ENCODE measurements around the gene LGALS9C.
"Not testable (repeated sequence)": the region's sequence is repeated elsewhere in the genome, so short reads cannot be mapped to it uniquely, and the experiment has no call there.

LGALS9C gene

DNA sequence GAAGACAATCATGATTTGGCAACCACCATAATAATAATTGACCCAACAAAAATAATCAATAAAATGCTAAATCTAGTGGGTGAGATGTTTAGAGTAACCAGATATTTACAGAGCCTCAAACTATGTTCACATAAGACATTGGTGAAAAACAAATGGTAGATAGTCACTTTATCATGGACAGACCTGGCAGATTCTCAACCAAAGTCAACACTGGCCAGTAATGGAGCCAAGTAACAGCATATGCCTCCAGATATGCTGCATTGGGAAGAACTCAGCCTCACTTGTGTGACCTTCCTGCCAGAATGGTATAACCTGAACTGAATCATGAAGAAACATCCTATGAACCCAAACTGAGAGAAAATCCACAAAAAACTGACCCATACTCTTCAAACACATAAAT is 53.8 kb downstream of the LGALS9C start:
- DNase-seq (ENCODE audit: low read depth), result not testable (repeated sequence)

- DNase-seq (ENCODE audit: low read depth), result not testable (repeated sequence)
Measured at GRCh38 chr17:18542234-18542633, 65.6 kb downstream of the LGALS9C start.

DNA sequence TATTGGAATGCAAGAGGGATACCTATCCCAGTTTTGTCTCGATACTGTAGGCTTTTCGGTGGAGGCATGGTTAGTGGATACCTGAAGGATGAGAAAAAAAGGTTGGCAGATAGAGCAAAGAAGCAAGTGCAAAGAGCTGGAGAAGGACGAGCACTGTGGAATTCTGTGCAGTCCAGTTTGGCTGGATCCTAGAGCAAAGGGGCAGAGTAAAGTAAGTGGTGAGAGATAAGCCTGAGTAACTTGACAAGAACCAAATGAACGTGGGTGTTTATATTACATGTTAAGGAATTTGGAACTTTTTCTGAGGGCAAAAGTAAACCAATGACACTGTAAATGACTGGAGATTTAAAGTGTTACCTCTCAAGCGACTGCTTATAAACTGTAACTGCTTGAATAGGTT is 66.3 kb downstream of the LGALS9C start:
- DNase-seq (ENCODE audit: low read depth), result not testable (repeated sequence)
